B cell (primary cell): ENCODE measurements around the gene MBD3.

Experiments used
- EZH2 ChIP-seq: IDR thresholded peaks from 2 replicates; pipeline ENCODE4 v1.6.1; 2012; ENCODE audit warnings: borderline replicate concordance, low read depth, mild to moderate bottlenecking, moderate library complexity, low read length; ENCODE audit not compliant: insufficient read depth, poor library complexity, severe bottlenecking
- TF ChIP-seq, protein P1 (sequence below): fragments of 200-600 bp; IDR thresholded peaks from one replicate; pipeline ENCODE4 v1.8.0; 2022; ENCODE audit warnings: antibody characterized with exemption, mild to moderate bottlenecking

DNA sequence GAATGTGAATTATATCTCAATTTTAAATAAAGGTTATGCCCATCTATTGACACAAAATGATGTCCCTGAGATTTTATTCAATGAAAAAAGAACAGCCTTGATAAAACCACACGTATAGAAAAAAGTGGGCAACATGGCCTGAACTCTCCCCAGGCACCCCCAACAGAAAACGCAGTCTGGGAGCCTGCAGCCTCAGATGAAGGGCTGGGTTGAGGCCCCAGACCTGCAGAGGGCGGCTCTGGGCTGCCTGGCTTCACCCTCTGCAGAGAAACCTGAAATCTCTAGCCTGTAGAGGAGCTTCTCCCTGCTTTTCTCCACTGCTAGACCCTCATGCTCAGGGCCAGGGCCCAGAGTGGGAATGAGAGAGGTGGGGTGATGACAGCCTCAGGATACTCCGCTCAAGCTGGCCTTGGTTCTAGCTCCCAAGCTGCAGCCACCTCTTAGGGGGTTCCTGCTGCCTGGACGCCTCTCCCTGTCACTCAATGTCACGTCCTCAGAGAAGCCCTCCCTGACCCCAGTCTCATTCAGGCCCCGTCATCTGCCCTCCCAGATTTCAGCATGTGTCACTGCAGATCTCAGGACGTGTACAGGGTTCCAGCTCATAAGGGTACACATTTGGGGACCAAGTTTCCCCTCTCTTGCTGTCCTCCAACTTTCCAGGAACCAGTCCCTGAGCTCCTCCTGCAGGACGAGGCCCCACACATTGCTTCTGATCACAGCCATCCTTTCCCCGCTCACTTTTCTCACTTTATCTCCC is 1.8 kb downstream of the MBD3 start:
- TF ChIP-seq, protein P1, sequence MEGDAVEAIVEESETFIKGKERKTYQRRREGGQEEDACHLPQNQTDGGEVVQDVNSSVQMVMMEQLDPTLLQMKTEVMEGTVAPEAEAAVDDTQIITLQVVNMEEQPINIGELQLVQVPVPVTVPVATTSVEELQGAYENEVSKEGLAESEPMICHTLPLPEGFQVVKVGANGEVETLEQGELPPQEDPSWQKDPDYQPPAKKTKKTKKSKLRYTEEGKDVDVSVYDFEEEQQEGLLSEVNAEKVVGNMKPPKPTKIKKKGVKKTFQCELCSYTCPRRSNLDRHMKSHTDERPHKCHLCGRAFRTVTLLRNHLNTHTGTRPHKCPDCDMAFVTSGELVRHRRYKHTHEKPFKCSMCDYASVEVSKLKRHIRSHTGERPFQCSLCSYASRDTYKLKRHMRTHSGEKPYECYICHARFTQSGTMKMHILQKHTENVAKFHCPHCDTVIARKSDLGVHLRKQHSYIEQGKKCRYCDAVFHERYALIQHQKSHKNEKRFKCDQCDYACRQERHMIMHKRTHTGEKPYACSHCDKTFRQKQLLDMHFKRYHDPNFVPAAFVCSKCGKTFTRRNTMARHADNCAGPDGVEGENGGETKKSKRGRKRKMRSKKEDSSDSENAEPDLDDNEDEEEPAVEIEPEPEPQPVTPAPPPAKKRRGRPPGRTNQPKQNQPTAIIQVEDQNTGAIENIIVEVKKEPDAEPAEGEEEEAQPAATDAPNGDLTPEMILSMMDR = peak; percentile 39
- no peak for TF ChIP-seq EZH2
